LNCAP (cell line): ENCODE results near the gene NKX6-2.

Experiments used
- CTCF ChIP-seq: fragments of 450-650 bp; IDR thresholded peaks from 2 replicates; pipeline ENCODE4 v1.5.1; 2017; ENCODE audit warnings: mild to moderate bottlenecking

NKX6-2 gene

GRCh38 chr10:132735923-132736391 lies 50.0 kb downstream of the NKX6-2 start:
- no peak for TF ChIP-seq CTCF

- TF ChIP-seq CTCF = no peak
Observed at GRCh38 chr10:132735341-132735775, 50.6 kb downstream of the NKX6-2 start.

GRCh38 chr10:132733926-132734325 lies 52.0 kb downstream of the NKX6-2 start:
- no peak for TF ChIP-seq CTCF
